ENCODE measurements around the gene ATP6V0C.

ATP6V0C gene
- long read RNA-seq, transcript ATP6V0C-201 (3 exons, 1,175 nt) = major isoform, 38 of 38 reads
- long read RNA-seq, partial matches to known transcripts = 0 of 38 reads
- long read RNA-seq, other reads (novel, unspliced or antisense) = 0 of 38 reads

DNA sequence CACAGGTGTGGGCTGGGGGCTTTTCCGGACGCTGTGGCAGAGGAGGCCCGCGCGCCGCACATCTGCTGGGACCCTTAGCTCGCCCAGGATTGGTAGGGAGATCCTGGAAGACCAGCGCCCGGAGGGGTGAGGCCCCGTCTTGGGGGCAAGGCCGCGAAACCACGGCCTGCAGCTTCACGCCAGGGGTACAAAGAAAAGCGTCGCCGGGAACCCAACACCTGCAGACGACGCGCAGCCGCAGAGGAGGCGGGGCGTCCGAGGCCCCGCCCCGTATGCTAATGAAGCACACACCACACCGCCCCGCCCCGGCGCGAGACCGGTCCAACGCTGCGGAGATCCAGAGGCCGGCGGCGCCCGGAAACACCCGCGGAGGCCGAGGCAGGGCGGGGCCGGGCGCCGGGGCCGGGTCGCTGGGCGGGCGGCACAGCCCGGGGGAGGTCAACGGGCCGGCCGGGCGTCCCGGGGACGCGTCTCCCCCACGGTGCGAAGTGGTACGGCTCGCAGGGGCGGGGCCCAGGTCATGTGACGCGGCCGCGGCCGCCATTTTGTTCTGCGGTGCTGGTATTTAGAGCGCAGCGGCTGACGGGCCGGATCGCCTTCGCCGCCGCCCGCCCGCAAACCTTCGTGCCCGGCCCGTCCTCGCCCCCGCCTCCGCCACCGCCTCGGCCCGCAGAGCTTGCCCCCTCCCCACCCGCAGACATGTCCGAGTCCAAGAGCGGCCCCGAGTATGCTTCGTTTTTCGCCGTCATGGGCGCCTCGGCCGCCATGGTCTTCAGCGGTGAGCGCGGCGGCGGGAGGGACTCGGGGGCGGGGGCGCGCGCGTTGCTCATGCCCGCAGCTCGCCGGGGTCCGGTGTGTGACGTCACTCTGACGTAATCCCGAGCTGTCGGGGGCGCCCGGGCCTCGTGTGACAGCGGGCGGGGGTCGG is at the start of gene ATP6V0C:
Gene ATP6V0C (plus strand): TSS at position 548 of the 928 bp plus-strand sequence. CDS start 152 bp downstream, at position 700.
- peak; percentile 84 to 89 for DNase-seq (ENCODE audit: low read depth in 1 of 2, low spot score in 1 of 2)
- TF ChIP-seq, protein P1, sequence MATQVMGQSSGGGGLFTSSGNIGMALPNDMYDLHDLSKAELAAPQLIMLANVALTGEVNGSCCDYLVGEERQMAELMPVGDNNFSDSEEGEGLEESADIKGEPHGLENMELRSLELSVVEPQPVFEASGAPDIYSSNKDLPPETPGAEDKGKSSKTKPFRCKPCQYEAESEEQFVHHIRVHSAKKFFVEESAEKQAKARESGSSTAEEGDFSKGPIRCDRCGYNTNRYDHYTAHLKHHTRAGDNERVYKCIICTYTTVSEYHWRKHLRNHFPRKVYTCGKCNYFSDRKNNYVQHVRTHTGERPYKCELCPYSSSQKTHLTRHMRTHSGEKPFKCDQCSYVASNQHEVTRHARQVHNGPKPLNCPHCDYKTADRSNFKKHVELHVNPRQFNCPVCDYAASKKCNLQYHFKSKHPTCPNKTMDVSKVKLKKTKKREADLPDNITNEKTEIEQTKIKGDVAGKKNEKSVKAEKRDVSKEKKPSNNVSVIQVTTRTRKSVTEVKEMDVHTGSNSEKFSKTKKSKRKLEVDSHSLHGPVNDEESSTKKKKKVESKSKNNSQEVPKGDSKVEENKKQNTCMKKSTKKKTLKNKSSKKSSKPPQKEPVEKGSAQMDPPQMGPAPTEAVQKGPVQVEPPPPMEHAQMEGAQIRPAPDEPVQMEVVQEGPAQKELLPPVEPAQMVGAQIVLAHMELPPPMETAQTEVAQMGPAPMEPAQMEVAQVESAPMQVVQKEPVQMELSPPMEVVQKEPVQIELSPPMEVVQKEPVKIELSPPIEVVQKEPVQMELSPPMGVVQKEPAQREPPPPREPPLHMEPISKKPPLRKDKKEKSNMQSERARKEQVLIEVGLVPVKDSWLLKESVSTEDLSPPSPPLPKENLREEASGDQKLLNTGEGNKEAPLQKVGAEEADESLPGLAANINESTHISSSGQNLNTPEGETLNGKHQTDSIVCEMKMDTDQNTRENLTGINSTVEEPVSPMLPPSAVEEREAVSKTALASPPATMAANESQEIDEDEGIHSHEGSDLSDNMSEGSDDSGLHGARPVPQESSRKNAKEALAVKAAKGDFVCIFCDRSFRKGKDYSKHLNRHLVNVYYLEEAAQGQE (IDR thresholded peaks at IDR 0.05; ENCODE audit: insufficient replicate concordance, low read depth) = peak; percentile 65
- no peak for TF ChIP-seq GABPA (IDR thresholded peaks at IDR 0.05; ENCODE audit: low read depth)
- TF ChIP-seq SPI1 (IDR thresholded peaks at IDR 0.05; ENCODE audit: borderline replicate concordance, low read depth) = no peak
- TF ChIP-seq POLR2AphosphoS5 (IDR thresholded peaks at IDR 0.05; ENCODE audit: low read depth) = peak; percentile 94
- TF ChIP-seq, protein P2, sequence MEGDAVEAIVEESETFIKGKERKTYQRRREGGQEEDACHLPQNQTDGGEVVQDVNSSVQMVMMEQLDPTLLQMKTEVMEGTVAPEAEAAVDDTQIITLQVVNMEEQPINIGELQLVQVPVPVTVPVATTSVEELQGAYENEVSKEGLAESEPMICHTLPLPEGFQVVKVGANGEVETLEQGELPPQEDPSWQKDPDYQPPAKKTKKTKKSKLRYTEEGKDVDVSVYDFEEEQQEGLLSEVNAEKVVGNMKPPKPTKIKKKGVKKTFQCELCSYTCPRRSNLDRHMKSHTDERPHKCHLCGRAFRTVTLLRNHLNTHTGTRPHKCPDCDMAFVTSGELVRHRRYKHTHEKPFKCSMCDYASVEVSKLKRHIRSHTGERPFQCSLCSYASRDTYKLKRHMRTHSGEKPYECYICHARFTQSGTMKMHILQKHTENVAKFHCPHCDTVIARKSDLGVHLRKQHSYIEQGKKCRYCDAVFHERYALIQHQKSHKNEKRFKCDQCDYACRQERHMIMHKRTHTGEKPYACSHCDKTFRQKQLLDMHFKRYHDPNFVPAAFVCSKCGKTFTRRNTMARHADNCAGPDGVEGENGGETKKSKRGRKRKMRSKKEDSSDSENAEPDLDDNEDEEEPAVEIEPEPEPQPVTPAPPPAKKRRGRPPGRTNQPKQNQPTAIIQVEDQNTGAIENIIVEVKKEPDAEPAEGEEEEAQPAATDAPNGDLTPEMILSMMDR (IDR thresholded peaks at IDR 0.05; ENCODE audit: insufficient read depth, low read length) = no peak
- Histone ChIP-seq H3K27ac (replicated peaks) (peak within 1 kb of the TSS; percentile 97), H3K4me3 (replicated peaks; ENCODE audit: insufficient read depth, low read length) (peak within 1 kb of the TSS; percentile 86), H3K27me3 (ENCODE audit: insufficient read depth, poor library complexity, severe bottlenecking) (no peaks in the 10 kb centered on the region)

DNA sequence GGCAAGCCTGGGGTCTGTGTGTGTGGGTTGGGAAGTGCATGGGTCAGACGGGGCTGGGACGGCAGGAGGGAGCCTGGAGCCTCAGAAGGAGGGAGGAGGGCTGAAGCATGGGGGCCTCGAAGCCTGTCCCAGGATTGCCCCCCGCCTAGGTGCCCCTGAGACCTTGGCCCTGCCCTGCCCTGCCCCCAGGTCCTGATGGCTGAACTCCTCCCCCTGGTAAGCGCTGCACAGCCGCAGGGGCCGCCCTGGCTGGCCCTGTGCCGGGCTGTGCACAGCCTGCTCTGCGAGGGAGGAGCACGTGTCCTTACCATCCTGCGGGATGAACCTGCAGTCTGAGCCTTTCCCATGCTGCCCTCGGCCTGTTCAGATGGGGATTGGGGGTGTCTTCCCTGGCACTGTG is 49.4 kb upstream of the ATP6V0C start:
- Histone ChIP-seq H3K27me3 (ENCODE audit: insufficient read depth, poor library complexity, severe bottlenecking) (peaks cover 4% of the 10 kb centered on the region), H3K27ac (replicated peaks) (no peak overlapping the region), H3K4me3 (replicated peaks; ENCODE audit: insufficient read depth, low read length) (no peak overlapping the region)
- no peak for DNase-seq (ENCODE audit: low read depth in 1 of 2, low spot score in 1 of 2)
- TF ChIP-seq, protein P2 (IDR thresholded peaks at IDR 0.05; ENCODE audit: insufficient read depth, low read length) = no peak
- TF ChIP-seq, protein P1 (IDR thresholded peaks at IDR 0.05; ENCODE audit: insufficient replicate concordance, low read depth) = no peak
- TF ChIP-seq SPI1 (IDR thresholded peaks at IDR 0.05; ENCODE audit: borderline replicate concordance, low read depth) (no peak), POLR2AphosphoS5 (IDR thresholded peaks at IDR 0.05; ENCODE audit: low read depth) (no peak), GABPA (IDR thresholded peaks at IDR 0.05; ENCODE audit: low read depth) (no peak)

DNA sequence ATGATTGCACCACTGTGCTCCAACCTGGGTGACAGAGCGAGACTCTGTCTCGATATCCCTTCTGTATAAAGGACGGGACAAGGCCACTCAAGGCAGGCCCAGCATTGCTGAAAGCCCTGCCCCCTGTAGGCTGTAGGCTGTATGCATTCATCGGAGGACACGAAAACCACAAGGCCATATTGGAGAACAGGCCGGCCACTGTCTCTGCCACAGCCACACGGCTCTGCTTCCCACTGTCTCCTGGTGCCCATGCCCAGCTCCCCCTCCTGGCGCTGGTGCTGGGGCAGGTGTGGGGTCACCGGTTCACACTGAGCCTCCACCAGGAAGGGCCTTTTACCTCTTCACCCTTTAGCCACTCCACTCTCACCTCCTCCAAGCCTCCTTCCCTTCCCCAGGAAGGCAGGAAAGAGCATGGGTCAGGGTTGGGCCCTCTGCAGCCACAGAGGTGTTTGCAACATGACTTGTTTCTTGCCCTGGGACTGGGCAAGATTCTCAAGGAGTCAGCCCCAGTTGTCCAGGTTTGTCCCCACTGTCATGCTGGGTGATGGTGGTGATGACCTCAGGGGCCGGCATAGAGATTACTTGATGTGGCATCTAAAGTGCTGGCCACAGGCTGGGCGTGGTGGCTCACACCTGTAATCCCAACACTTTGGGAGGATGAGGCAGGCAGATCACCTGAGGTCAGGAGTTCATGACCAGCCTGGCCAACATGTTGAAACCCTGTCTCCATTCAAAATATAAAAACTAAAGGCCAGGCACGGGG is 47.9 kb upstream of the ATP6V0C start:
- Histone ChIP-seq H3K4me3 (replicated peaks; ENCODE audit: insufficient read depth, low read length) (no peak overlapping the region), H3K27me3 (ENCODE audit: insufficient read depth, poor library complexity, severe bottlenecking) (peaks cover 19% of the 10 kb centered on the region), H3K27ac (replicated peaks) (no peak overlapping the region)
- TF ChIP-seq, protein P2 (IDR thresholded peaks at IDR 0.05; ENCODE audit: insufficient read depth, low read length) = peak; percentile 11
- TF ChIP-seq, protein P1 (IDR thresholded peaks at IDR 0.05; ENCODE audit: insufficient replicate concordance, low read depth) = no peak
- DNase-seq (ENCODE audit: low read depth in 1 of 2, low spot score in 1 of 2) = peak in 1 of 2 experiments; percentile 25
